ENCODE measurements around the gene PCDH19. TPM values are rescaled to one million over a fixed set of nuclear protein-coding genes. Genes with fewer than 3 reads are reported as not detected.

The PCDH19 gene
- total RNA-seq, 1 experiment from 2014 or later: 1.2 TPM

DNA sequence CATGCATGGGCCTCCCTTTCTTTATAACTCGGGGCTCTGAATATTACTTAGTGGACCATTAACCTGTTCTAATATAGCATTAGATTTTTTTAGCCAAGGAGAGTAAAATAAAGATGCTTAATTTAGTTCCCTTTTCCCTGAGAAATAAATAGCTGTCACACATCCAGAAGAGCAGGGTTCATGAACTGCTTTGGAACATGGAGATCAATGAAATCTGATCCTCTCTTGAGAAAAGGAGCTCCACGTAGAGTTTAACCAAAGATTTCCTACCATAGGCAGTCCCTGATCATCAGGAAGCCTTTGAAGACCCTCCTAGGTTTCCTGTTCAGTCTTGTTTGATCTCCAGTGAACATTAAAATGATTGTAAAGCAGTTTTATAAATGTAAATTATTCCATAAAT is 8.5 kb upstream of the PCDH19 start:
- no peak overlapping the region for H3K56ac ChIP-seq (ENCODE audit: insufficient read length, low read depth, low read length)
- H2BK12ac ChIP-seq (ENCODE audit: insufficient read length, low read depth, low read length): no peak overlapping the region
- no peaks in the 10 kb centered on the region for H3K27me3 ChIP-seq (ENCODE audit: insufficient read depth, low read length)
- no peak overlapping the region for H4K91ac ChIP-seq (ENCODE audit: insufficient read length, low read depth, low read length)
- H2AK5ac ChIP-seq (ENCODE audit: insufficient read length, low read length): no peak overlapping the region
- H3K23me2 ChIP-seq (ENCODE audit: insufficient read length, low read depth, low read length, poor library complexity, severe bottlenecking): no peaks in the 10 kb centered on the region
- H3K4me1 ChIP-seq (ENCODE audit: insufficient read depth, low read length): peaks cover 2% of the 10 kb centered on the region; the same call in 1 of the 2 replicates
- no peak overlapping the region for H3K14ac ChIP-seq (ENCODE audit: insufficient read depth, low read length)
- TF ChIP-seq, protein P1, sequence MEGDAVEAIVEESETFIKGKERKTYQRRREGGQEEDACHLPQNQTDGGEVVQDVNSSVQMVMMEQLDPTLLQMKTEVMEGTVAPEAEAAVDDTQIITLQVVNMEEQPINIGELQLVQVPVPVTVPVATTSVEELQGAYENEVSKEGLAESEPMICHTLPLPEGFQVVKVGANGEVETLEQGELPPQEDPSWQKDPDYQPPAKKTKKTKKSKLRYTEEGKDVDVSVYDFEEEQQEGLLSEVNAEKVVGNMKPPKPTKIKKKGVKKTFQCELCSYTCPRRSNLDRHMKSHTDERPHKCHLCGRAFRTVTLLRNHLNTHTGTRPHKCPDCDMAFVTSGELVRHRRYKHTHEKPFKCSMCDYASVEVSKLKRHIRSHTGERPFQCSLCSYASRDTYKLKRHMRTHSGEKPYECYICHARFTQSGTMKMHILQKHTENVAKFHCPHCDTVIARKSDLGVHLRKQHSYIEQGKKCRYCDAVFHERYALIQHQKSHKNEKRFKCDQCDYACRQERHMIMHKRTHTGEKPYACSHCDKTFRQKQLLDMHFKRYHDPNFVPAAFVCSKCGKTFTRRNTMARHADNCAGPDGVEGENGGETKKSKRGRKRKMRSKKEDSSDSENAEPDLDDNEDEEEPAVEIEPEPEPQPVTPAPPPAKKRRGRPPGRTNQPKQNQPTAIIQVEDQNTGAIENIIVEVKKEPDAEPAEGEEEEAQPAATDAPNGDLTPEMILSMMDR (conservative IDR thresholded peaks at IDR 0.05): no peak
- H3K4me3 Mint-ChIP-seq: no peak overlapping the region
- no peak overlapping the region for H4K8ac ChIP-seq (replicated peaks; ENCODE audit: insufficient read length, low read depth, low read length)
- peaks cover 0 to 5% of the 10 kb centered on the region in 2 experiments; a peak in 2 of 5 replicates for H3K9me3 Mint-ChIP-seq
- H3K9ac ChIP-seq (ENCODE audit: extremely low read depth, insufficient read length, low read length): no peak overlapping the region
- H3K18ac ChIP-seq (ENCODE audit: insufficient read length, low read depth, low read length): no peak overlapping the region
- no peak for DNase-seq
- H2AFZ ChIP-seq (ENCODE audit: low read length): no peak overlapping the region
- no peak overlapping the region for H3K4me2 ChIP-seq (ENCODE audit: insufficient read depth, insufficient read length, low read length)
- no peak overlapping the region for H2BK20ac ChIP-seq (ENCODE audit: low read depth, low read length, poor library complexity, severe bottlenecking)
- H3K79me1 ChIP-seq (ENCODE audit: insufficient read depth, low read depth, low read length, poor library complexity, severe bottlenecking): no peaks in the 10 kb centered on the region
- H3K79me2 ChIP-seq (ENCODE audit: insufficient read depth, low read length): no peaks in the 10 kb centered on the region
- no peak overlapping the region for H2BK120ac ChIP-seq (ENCODE audit: low read depth, low read length, poor library complexity, severe bottlenecking)
- no peaks in the 10 kb centered on the region for H4K20me1 ChIP-seq (ENCODE audit: control insufficient read depth, insufficient read depth, insufficient read length)
- H3K27me3 Mint-ChIP-seq (ENCODE audit: low read depth): peaks cover 15% of the 10 kb centered on the region
- H2BK15ac ChIP-seq (ENCODE audit: low read depth, low read length): no peak overlapping the region
- no peaks in the 10 kb centered on the region for H3K9me3 ChIP-seq (ENCODE audit: control insufficient read depth, low read depth, low read length)
- H3K4ac ChIP-seq (ENCODE audit: low read depth, low read length): no peak overlapping the region
- H3K27ac ChIP-seq (ENCODE audit: insufficient read length, low read depth, low read length): no peak overlapping the region
- H2BK5ac ChIP-seq (ENCODE audit: insufficient read length, low read length): no peak overlapping the region
- H3K23ac ChIP-seq (ENCODE audit: insufficient read length, low read depth, low read length): no peak overlapping the region
- H3K27ac Mint-ChIP-seq: no peak overlapping the region
- no peak overlapping the region for H4K5ac ChIP-seq (ENCODE audit: insufficient read length, low read depth, low read length)
- H3T11ph ChIP-seq (ENCODE audit: low read length): no peak overlapping the region
- H3K4me1 Mint-ChIP-seq: peaks cover 20 to 28% of the 10 kb centered on the region in 2 experiments
- no peaks in the 10 kb centered on the region; a peak in 1 of 7 replicates for H3K36me3 Mint-ChIP-seq (ENCODE audit: insufficient read depth in 1 of 3, low read depth in 3 of 3)
- WGBS (ENCODE audit: extremely low coverage, insufficient read length, low lambda C conversion rate): no CpG with 5 or more reads among the region's 2 CpGs
